AG04449 (cell line): ENCODE data around the gene STX3.
A peak's percentile ranks its signal among the peaks of the same experiment; 100 is the strongest.

Source experiments
- CTCF ChIA-PET: fragments of 350-600 bp; formaldehyde crosslinking; extraction: SDS; loops from one replicate; lab custom pipeline; 2021; ENCODE audit warnings: antibody characterized with exemption; lab: Yijun Ruan, JAX
- POLR2A ChIA-PET: fragments of 400-600, 350-600 bp; formaldehyde crosslinking; extraction: SDS; loops from one replicate; lab custom pipeline; 2020; ENCODE audit warnings: antibody characterized with exemption, inconsistent platforms; lab: Yijun Ruan, JAX
- DNase-seq: peaks from one replicate; pipeline ENCODE4 v3.0.0-alpha.2; 2010; ENCODE audit warnings: low read depth, low spot score
- H3K4me3 ChIP-seq: 2 replicates; pipeline ENCODE4 v1.5.1; 2011; ENCODE audit warnings: low read depth, mild to moderate bottlenecking, control low read depth, low read length
- CTCF ChIP-seq: IDR thresholded peaks from one replicate; pipeline ENCODE4 v1.5.1; 2011; ENCODE audit warnings: mild to moderate bottlenecking, moderate library complexity, low read length, control low read depth, inconsistent platforms; ENCODE audit not compliant: insufficient read depth; ENCODE audit errors: missing control alignments

The STX3 gene

GRCh38 chr11:59787255-59787588 lies 32.0 kb downstream of the STX3 start:
- no peak for DNase-seq
- no peak overlapping the region for H3K4me3 ChIP-seq
- ChIA-PET CTCF (interaction anchor here (1.0 to 2.1 kb wide), 3 partner anchors 19 to 34 kb away, joined by 3 to 10 read pairs (median 5); partner anchors contain the start of gene STX3), POLR2A (no interaction called here)
- no peak for TF ChIP-seq CTCF

- H3K4me3 ChIP-seq: no peak overlapping the region
- ChIA-PET POLR2A (no interaction called here), CTCF (interaction anchor here (1.1 to 2.1 kb wide), 5 partner anchors 12 to 33 kb away, joined by 3 to 10 read pairs (median 5); partner anchors contain the start of gene STX3)
- peak; percentile 59 for DNase-seq
- TF ChIP-seq CTCF: no peak
Observed at GRCh38 chr11:59787816-59788215, 32.6 kb downstream of the STX3 start.

GRCh38 chr11:59791639-59792038 lies 36.5 kb downstream of the STX3 start:
- ChIA-PET POLR2A (no interaction called here), CTCF (interaction anchor here (0.7 kb wide), 1 partner anchor 10 kb away, joined by 5 read pairs; no protein-coding TSS in a partner anchor)
- TF ChIP-seq CTCF: no peak
- DNase-seq: no peak
- H3K4me3 ChIP-seq: no peak overlapping the region

DNA sequence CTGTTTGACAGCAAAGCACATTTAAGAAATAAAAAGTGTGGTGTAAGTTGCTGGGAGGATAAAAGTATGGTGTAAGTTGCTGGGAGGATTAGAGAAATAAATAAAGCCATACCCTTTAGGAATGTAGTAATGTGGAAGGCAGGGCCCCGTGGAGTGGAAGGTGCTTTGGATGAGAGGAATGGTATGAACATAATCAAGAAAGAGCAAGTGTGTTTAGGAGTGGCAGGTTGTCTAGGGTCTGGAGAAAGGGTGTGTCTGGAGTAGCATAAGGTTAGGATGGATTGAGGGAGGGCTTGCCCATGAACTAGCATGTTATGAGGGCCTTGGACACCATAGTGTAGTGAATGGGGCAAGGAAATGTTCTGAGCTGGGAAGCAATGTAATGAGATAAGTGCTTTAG lies 37.3 kb downstream of the STX3 start:
- ChIA-PET CTCF (interaction anchor here (0.7 to 1.3 kb wide), 2 partner anchors 9 kb away, joined by 5 to 7 read pairs; no protein-coding TSS in a partner anchor), POLR2A (no interaction called here)
- TF ChIP-seq CTCF: no peak
- H3K4me3 ChIP-seq: no peak overlapping the region
- no peak for DNase-seq

DNA sequence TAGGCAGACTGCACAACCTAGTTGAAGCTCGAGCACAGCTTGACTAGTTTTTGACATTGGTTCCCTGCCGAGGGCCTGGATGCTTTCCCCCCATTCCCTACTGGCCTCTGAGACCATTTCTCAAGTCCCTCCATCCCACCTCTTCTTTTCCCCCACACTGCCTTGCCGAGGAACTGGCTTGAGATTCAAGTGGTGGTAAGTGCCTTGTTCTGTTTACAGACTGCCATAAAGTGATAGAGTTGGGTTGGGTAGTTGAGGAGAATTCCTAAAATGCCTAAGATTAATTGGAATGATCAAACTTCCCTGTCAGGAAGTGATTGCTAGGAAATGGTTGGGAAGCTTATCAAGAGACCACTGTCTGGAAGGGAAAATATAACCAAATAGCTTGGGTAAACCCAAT lies 39.2 kb downstream of the STX3 start:
- ChIA-PET CTCF (no interaction called here), POLR2A (no interaction called here)
- no peak overlapping the region for H3K4me3 ChIP-seq
- DNase-seq: no peak
- TF ChIP-seq CTCF: no peak

GRCh38 chr11:59800390-59801025 lies 45.3 kb downstream of the STX3 start:
- ChIA-PET CTCF (interaction anchor here (1.0 to 9.8 kb wide), 7 partner anchors 10 to 263 kb away, joined by 3 to 216 read pairs (median 5); partner anchors contain the start of genes MRPL16 and STX3), POLR2A (no interaction called here)
- no peak for TF ChIP-seq CTCF
- H3K4me3 ChIP-seq: no peak overlapping the region
- DNase-seq: no peak
